Hepatocyte (in vitro differentiated cells): Measurements from ENCODE around the gene CYP2J2.
A peak's percentile ranks its signal among the peaks of the same experiment; 100 is the strongest.

Source experiments
- EZH2 ChIP-seq: fragments of 200-600 bp; sonication (generic); IDR thresholded peaks from 2 replicates; pipeline ENCODE4 v1.6.1; 2016; ENCODE audit warnings: antibody characterized with exemption, mild to moderate bottlenecking, borderline replicate concordance
- TF ChIP-seq, protein P1 (sequence below): fragments of 200-600 bp; sonication (generic); IDR thresholded peaks from 2 replicates; pipeline ENCODE4 v1.5.1; 2016; ENCODE audit warnings: antibody characterized with exemption, mild to moderate bottlenecking; ENCODE audit not compliant: poor library complexity

DNA sequence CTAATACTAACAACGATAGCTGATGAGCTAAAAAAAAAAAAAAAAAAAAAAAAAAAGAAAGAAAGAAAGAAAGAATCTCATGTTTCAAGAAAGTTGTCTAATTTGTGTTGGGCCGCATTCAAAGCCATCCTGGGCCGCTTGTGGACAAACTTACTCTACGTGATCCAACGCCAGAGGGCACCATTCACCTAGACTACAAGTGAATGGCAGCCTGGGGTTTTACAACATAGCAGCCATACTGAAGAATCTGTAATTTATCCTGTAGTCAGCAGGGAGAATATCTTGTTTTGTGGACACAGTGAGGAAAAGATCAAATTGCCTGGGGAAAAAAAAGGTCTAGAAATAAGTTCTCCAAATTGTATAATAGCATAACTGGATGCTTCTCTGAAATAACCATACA lies 47.0 kb downstream of the CYP2J2 start:
- TF ChIP-seq, protein P1, sequence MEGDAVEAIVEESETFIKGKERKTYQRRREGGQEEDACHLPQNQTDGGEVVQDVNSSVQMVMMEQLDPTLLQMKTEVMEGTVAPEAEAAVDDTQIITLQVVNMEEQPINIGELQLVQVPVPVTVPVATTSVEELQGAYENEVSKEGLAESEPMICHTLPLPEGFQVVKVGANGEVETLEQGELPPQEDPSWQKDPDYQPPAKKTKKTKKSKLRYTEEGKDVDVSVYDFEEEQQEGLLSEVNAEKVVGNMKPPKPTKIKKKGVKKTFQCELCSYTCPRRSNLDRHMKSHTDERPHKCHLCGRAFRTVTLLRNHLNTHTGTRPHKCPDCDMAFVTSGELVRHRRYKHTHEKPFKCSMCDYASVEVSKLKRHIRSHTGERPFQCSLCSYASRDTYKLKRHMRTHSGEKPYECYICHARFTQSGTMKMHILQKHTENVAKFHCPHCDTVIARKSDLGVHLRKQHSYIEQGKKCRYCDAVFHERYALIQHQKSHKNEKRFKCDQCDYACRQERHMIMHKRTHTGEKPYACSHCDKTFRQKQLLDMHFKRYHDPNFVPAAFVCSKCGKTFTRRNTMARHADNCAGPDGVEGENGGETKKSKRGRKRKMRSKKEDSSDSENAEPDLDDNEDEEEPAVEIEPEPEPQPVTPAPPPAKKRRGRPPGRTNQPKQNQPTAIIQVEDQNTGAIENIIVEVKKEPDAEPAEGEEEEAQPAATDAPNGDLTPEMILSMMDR = peak; percentile 71
- no peak for TF ChIP-seq EZH2
